Measurements from ENCODE around the gene EPHA6. TPM values are rescaled to one million over a fixed set of nuclear protein-coding genes. Genes with fewer than 3 reads are reported as not detected.
"Not testable (repeated sequence)": the region's sequence is repeated elsewhere in the genome, so short reads cannot be mapped to it uniquely, and the experiment has no call there.

The EPHA6 gene
- total RNA-seq, 2 donors from 2014 or later: 0.57 to 1.1 TPM

- intact Hi-C loops (cut with DNase I): no loop called here
- no peak for DNase-seq (ENCODE audit: low spot score)
These were observed 441.7 kb downstream of the EPHA6 start for GRCh38 chr3:97256060-97256459.

GRCh38 chr3:97257942-97258697, 443.7 kb downstream of the EPHA6 start:
- intact Hi-C loops (cut with DNase I): no loop called here
- no peak for DNase-seq (ENCODE audit: low spot score)

GRCh38 chr3:97259263-97259662, 444.9 kb downstream of the EPHA6 start:
- intact Hi-C loops (cut with DNase I): no loop called here
- DNase-seq (ENCODE audit: low spot score): no peak

- DNase-seq (ENCODE audit: low spot score): no peak
- intact Hi-C loops (cut with DNase I): no loop called here
These were observed 449.8 kb downstream of the EPHA6 start for GRCh38 chr3:97264180-97264579.

- no peak for DNase-seq (ENCODE audit: low spot score)
- intact Hi-C loops (cut with DNase I): no loop called here
These were observed 451.0 kb downstream of the EPHA6 start for GRCh38 chr3:97265237-97266005.

GRCh38 chr3:97269202-97269601, 454.8 kb downstream of the EPHA6 start:
- DNase-seq (ENCODE audit: low spot score): no peak
- intact Hi-C loops (cut with DNase I): no loop called here

- DNase-seq (ENCODE audit: low spot score); intact Hi-C loops (cut with DNase I): not testable (repeated sequence)
These were observed 462.6 kb downstream of the EPHA6 start for GRCh38 chr3:97276879-97277550.

GRCh38 chr3:97277708-97278107, 463.3 kb downstream of the EPHA6 start:
- intact Hi-C loops (cut with DNase I): no loop called here
- no peak for DNase-seq (ENCODE audit: low spot score)

- no peak for DNase-seq (ENCODE audit: low spot score)
- intact Hi-C loops (cut with DNase I): no loop called here
These were observed 464.1 kb downstream of the EPHA6 start for GRCh38 chr3:97278506-97278905.

GRCh38 chr3:97291901-97292300, 477.5 kb downstream of the EPHA6 start:
- intact Hi-C loops (cut with DNase I): no loop called here
- peak; percentile 78 for DNase-seq (ENCODE audit: low spot score)

GRCh38 chr3:97293596-97294131, 479.3 kb downstream of the EPHA6 start:
- intact Hi-C loops (cut with DNase I): no loop called here

GRCh38 chr3:97297032-97297431, 482.6 kb downstream of the EPHA6 start:
- intact Hi-C loops (cut with DNase I): no loop called here
- DNase-seq (ENCODE audit: low spot score): no peak

More at GRCh38 chr3:97293596-97294131, 479.3 kb downstream of the EPHA6 start:
- DNase-seq (ENCODE audit: low spot score): no peak

- intact Hi-C loops (cut with DNase I): no loop called here
- no peak for DNase-seq (ENCODE audit: low spot score)
These were observed 486.7 kb downstream of the EPHA6 start for GRCh38 chr3:97301114-97301513.

GRCh38 chr3:97306226-97306625, 491.8 kb downstream of the EPHA6 start:
- DNase-seq (ENCODE audit: low spot score): no peak
- intact Hi-C loops (cut with DNase I): no loop called here

GRCh38 chr3:97338375-97338774, 524.0 kb downstream of the EPHA6 start:
- DNase-seq (ENCODE audit: low spot score): no peak
- intact Hi-C loops (cut with DNase I): no loop called here

- no peak for DNase-seq (ENCODE audit: low spot score)
- intact Hi-C loops (cut with DNase I): no loop called here
These were observed 526.5 kb downstream of the EPHA6 start for GRCh38 chr3:97340940-97341339.

- DNase-seq (ENCODE audit: low spot score): no peak
- intact Hi-C loops (cut with DNase I): no loop called here
These were observed 533.4 kb downstream of the EPHA6 start for GRCh38 chr3:97347780-97348179.

GRCh38 chr3:97350971-97351370, 536.6 kb downstream of the EPHA6 start:
- no peak for DNase-seq (ENCODE audit: low spot score)
- intact Hi-C loops (cut with DNase I): no loop called here

- intact Hi-C loops (cut with DNase I): no loop called here
- peak; percentile 40 for DNase-seq (ENCODE audit: low spot score)
These were observed 538.8 kb downstream of the EPHA6 start for GRCh38 chr3:97353176-97353575.

- intact Hi-C loops (cut with DNase I): no loop called here
- no peak for DNase-seq (ENCODE audit: low spot score)
These were observed 545.6 kb downstream of the EPHA6 start for GRCh38 chr3:97359977-97360376.

All from posterior vena cava (tissue), 2 donors.